Epithelial cell of alveolus of lung (primary cell): ENCODE data around the gene NRXN2. TPM values are rescaled to one million over a fixed set of nuclear protein-coding genes. Genes with fewer than 3 reads are reported as not detected.

ENCODE experiments used
- total RNA-seq: library from RNA; depleted of rRNA; stranded (reverse); fragments of >200 nt; gene quantifications from 2 replicates; pipeline ENCODE4 v1.2.1, GENCODE V29; 2015

Gene NRXN2
- not detected in 2 replicates for total RNA-seq

GRCh38 chr11:64723117-64723906 is at the start of gene NRXN2:
Gene NRXN2 (minus strand): TSS chr11:64723197. CDS start chr11:64713699, 9,498 bp downstream.

GRCh38 chr11:64759722-64760719 is 37.0 kb upstream of the NRXN2 start, which contains the start of gene PYGM:
Gene PYGM (minus strand): TSS chr11:64759974. CDS start chr11:64759898, 76 bp downstream.

GRCh38 chr11:64743591-64744543 is 20.9 kb upstream of the NRXN2 start, which contains the start of gene RASGRP2:
Gene RASGRP2 (minus strand): TSS chr11:64744142. CDS start chr11:64742866, 1,276 bp downstream.

GRCh38 chr11:64590763-64591221 is 132.2 kb downstream of the NRXN2 start, which contains the start of gene SLC22A12:
Gene SLC22A12 (plus strand): TSS chr11:64591220. CDS start chr11:64591557, 337 bp downstream.

Other genes with a start within 250 kb of the NRXN2 start
- gene SLC22A11, start 167.3 kb downstream of the NRXN2 start, total RNA-seq: not detected in 2 replicates
- gene SLC22A12, start 132.0 kb downstream of the NRXN2 start, total RNA-seq: not detected in 2 replicates
- 0.56 and 4.4 TPM in 2 replicates for gene RASGRP2, start 20.9 kb upstream of the NRXN2 start, total RNA-seq
- gene PYGM, start 36.8 kb upstream of the NRXN2 start, total RNA-seq: 0.52 and 2.8 TPM in 2 replicates
- 100 and 286 TPM in 2 replicates for gene SF1, start 55.3 kb upstream of the NRXN2 start, total RNA-seq
- 24.3 and 24.6 TPM in 2 replicates for gene MAP4K2, start 80.0 kb upstream of the NRXN2 start, total RNA-seq
- 25.5 and 26.2 TPM in 2 replicates for gene MEN1, start 87.4 kb upstream of the NRXN2 start, total RNA-seq
- gene CDC42BPG, start 121.5 kb upstream of the NRXN2 start, total RNA-seq: 0.08 and 0.91 TPM in 2 replicates
- 37.5 and 50.9 TPM in 2 replicates for gene EHD1, start 155.4 kb upstream of the NRXN2 start, total RNA-seq
- gene ATG2A, start 194.0 kb upstream of the NRXN2 start, total RNA-seq: 14.5 and 36.2 TPM in 2 replicates
- 21.0 and 22.8 TPM in 2 replicates for gene PPP2R5B, start 201.5 kb upstream of the NRXN2 start, total RNA-seq
- not detected in 2 replicates for gene GPHA2, start 212.7 kb upstream of the NRXN2 start, total RNA-seq
- not detected in 2 replicates for gene MAJIN, start 248.9 kb upstream of the NRXN2 start, total RNA-seq